C1 segment of cervical spinal cord (tissue), 14 donors: Measurements from ENCODE around the gene UBA1.
"Not testable (repeated sequence)": the region's sequence is repeated elsewhere in the genome, so short reads cannot be mapped to it uniquely, and the experiment has no call there.

ENCODE experiments used
- DNase-seq, 14 donors: peaks; one replicate each; lab custom pipeline; 2025; lab: John Stamatoyannopoulos, UW

The UBA1 gene

GRCh38 chrX:47250017-47250347 lies 56.4 kb downstream of the UBA1 start:
- no peak for DNase-seq

- not testable (repeated sequence) for DNase-seq
Observed at GRCh38 chrX:47257620-47258019, 64.0 kb downstream of the UBA1 start.
